ENCODE data around the gene GSTM1.
"Not testable (repeated sequence)": the region's sequence is repeated elsewhere in the genome, so short reads cannot be mapped to it uniquely, and the experiment has no call there.

The GSTM1 gene

DNA sequence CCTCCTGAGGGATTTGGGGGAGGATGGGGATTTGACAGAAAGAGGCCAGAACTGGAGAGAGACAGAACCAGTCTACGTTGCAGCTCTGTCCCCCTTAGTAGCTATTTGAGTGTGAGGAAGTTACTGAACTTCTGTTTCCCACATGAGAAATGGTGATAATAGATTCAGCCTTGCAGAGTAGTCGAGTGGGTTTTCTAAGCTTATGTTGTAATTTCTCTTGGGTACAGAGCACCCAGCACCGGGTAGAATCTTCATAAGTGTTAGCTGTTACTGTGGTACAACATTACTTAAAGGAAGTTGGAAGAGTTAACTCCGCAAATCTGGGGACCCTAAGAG lies 27.0 kb upstream of the GSTM1 start:
- DNase-seq = not testable (repeated sequence)

DNA sequence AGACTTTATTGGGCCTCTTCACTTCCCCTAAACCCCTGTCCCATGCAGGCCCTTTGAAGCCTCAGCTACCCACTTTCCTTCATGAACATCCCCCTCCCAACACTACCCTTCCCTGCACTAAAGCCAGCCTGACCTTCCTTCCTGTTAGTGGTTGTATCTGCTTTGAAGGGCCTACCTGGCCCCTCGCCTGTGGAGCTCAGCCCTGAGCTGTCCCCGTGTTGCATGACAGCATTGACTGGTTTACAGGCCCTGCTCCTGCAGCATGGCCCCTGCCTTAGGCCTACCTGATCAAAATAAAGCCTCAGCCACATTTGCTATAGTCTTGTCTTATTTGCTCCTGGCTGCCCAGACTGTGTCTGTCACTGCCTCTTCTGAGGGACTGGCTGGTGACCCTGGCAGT lies 26.2 kb upstream of the GSTM1 start:
- no peak for DNase-seq

DNA sequence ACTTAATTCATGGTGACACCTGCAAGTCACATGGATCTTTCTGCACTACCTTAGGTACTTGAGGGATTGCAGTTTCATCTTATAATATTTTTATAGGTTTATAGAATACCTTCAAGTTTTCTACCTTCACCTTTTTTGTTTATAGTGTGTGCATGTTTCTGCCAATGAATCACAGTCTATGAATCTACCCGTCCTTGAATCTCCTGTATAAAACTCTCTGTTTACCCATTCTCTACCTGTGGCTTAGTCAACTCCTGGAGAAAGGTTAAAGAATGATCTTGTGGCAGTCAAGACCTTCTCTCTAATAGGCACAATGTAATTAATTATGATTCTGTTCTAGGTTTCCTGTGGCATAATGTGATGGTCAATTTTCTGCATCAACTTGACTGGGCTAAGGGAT lies 22.9 kb upstream of the GSTM1 start:
- no peak for DNase-seq

DNA sequence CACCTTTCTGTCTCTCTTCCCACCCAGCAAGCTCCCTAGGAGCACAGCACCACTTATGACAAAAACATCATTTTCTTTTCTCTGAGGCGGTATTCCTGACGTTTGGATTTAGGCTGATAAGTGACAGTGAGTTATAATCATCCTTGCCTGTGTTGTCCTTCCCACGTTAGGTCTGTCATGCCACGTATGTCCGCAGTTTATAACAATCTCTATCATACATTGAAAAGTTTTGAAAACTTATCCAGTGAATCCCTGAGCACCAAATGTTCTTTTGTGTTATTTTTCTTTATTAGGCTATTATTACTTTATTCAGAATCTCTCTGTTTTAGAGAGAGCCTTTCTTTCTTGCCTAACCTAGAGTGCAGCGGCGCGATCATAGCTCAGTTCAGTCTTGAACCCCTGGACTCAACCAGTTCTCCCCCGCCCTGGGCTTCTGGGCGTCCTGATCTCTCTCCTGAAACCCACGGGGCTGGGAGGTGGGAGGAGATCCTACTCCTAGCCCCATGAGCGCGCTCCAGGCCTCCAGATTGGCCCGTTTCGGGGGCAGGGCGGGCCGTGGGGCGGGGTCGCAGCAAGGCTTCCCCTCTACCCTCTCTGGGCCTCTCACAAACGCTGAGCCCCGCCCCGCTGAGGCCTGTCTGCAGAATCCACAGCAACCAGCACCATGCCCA lies 20.0 kb upstream of the GSTM1 start, which contains the start of gene GSTM2:
TSS of gene GSTM2 (plus strand) at position 606 of the 671 bp plus-strand sequence. CDS start at position 665, 59 bp downstream.
- DNase-seq = peak; percentile 55

DNA sequence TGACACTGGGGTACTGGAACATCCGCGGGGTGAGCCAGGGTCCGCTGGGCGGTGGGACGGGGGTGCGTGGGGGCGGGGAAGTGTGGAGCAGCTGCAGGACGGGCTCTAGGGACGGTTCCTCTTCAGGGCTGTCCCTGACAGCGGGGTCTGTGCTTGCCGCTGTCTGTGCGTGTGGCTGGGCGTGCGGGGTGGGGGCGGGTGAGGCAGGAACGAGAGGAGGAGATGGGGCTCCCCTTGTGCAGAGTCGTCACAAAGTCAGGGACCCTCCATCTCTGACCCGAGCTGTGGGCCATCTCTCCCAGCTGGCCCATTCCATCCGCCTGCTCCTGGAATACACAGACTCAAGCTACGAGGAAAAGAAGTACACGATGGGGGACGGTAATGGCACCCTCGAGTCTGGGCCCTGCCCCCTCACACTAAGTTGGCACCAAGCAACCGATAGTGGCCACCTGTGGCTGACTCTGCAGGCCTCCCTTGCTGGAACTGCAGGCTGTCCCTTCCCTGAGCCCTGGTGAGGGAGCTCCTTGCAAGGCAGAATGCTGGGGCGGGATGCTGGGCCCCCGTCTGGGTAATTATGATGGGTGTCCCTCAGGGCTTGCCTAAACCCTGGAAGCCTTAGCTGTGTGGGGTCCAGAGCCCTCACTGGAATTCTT lies 19.4 kb upstream of the GSTM1 start:
- DNase-seq = no peak

DNA sequence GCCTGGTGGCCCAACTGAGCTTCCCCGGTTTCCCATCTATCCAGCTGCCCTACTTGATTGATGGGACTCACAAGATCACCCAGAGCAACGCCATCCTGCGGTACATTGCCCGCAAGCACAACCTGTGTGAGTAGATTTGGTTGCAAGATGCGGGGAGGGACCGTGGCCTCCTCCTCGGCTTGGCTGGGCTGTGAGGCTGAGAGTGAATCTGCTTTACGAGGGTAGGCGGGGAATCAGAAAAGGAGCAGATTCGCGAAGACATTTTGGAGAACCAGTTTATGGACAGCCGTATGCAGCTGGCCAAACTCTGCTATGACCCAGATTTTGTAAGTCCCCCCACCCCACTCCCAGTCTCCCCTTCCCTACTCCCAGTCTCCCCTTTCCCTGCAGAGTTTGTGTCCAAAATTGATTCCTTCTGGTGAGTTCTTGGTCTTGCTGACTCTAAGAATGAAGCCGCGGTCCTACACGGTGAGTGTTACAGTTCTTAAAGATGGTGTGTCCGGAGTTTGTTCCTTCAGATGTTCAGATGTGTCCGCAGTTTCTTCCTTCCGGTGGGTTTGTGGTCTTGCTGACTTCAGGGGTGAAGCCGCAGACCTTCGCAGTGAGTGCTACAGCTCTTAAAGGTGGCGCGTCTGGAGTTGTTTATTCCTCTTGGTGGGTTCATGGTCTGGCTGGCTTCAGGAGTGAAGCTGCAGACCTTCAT lies 18.2 kb upstream of the GSTM1 start:
- DNase-seq = no peak

DNA sequence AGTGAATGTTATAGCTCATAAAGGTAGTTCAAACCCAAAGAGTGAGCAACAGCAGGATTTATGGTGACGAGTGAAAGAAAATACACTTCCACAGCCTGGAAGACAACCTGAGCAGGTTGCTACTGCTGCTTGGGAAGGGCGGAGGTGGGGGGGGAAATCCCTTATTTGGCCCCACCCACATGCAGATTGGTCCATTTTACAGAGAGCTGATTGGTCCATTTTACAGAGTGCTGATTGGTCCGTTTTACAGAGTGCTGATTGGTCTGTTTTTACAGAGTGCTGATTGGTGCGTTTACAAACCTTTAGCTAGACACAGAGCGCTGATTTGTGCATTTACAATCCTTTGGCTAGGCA lies 17.7 kb upstream of the GSTM1 start:
- not testable (repeated sequence) for DNase-seq

DNA sequence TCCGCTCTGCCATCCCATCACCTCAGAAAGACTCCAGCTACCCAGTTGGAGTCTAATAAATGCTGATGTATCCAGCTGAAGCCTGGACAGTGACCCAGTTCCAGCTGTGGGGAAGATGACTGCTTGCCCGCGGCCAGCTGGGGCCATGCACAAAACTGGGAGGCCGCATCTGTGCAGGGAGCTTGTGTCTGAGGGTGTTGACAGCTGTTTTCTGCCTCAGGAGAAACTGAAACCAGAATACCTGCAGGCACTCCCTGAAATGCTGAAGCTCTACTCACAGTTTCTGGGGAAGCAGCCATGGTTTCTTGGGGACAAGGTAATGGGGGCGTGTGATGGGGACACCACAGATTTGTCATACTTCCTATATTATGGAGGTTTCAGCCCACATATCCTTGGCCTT lies 16.6 kb upstream of the GSTM1 start:
- DNase-seq = no peak

DNA sequence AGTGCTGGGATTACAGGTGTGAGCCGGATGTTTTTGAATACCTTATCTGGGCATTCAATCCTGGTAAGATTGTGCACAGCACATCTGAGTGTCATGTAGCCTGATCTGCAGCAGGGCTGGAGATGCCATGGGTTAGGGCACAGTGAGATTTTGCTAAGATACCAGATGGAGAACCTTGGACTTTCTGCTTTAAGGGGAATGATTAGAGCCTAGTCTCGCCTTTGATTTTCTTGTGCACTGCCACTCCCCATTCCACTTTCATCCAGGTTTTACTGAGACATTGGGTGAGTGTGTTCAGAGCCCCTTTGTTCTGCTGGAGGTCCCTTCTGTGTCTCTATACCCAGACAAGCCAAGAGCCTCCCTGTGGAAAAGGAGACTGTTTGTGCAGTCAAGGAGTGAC lies 13.8 kb upstream of the GSTM1 start:
- DNase-seq = not testable (repeated sequence)

DNA sequence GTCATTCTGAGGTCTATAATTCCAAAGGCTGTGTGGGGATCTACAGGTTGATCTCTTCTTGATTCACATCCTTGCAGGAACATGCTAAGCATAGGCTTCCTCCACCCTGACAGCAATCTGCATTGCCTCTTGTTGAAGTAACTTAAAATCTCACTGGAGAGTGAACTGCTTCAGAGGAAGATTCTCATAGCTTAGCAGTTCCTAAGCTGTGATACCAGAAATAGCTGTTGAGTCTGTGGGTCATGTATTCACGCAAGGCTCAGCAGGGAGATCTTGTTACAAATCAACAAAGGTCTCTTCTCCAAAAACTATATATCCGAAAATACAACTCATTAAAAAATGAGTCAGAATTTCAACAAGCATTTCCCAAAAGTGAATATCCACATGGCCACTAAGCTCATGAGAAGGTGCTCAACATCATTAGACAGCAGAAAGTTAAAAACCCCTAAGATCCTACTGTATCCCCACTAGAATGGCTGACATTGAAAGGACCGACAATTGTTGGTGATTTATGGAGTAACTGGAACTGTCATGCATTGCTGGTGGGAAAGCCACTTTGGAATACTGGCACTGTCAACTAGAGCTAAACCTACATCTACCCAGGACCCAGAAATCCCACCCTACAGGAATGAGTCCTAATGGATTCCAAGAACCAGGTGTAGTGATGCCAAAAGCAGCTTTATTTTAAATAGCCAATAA lies 10.8 kb upstream of the GSTM1 start:
- not testable (repeated sequence) for DNase-seq

DNA sequence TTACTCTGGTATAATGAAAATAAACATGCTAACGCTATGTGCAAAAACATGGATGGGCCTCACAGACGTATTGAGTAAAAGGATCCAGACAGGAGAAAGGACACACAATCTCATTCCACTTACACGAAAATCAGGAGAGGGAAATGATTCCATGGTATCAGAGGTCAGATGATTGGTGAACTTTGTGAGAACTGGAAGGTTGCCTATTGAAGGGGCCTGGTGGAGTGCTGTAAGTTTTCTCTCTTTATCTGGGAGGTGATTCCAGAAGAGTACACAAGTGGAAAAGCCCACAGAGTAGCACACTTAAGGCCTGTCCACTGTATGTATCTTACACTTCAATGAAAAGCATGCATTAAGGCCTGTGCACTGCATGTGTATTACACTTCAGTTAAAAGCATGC lies 10.2 kb upstream of the GSTM1 start:
- no peak for DNase-seq

DNA sequence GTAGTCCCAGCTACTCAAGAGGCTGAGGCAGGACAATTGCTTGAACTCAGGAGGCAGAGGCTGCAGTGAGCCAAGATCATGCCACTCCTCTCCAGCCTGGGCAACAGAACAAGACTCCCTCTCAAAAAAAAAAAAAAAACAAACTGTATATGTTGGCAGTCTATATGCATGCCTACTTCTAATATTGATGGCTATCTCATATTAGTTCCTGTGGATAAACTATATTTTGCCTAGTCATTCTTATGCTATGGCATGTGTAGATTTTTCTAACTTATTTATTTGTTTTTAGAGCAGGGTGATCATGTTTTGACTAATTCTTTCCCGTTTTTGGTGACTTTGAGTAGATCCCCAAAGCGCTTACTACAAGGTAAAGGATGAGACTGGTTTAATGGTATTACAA lies 9.0 kb upstream of the GSTM1 start:
- not testable (repeated sequence) for DNase-seq

DNA sequence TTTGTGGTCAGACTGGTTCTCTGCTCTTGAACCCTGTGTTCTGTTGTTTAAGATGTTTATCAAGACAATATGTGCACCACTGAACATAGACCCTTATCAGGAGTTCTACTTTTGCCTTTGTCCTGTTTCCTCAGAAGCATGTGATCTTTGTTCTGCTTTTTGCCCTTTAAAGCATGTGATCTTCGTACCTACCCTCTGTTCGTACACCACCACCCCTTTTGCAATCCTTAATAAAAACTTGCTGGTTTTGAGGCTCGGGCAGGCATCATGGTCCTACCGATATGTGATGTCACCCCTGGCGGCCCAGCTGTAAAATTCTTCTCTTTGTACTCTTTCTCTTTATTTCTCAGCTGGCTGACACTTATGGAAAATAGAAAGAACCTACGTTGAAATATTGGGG lies 2.8 kb upstream of the GSTM1 start:
- DNase-seq = not testable (repeated sequence)

DNA sequence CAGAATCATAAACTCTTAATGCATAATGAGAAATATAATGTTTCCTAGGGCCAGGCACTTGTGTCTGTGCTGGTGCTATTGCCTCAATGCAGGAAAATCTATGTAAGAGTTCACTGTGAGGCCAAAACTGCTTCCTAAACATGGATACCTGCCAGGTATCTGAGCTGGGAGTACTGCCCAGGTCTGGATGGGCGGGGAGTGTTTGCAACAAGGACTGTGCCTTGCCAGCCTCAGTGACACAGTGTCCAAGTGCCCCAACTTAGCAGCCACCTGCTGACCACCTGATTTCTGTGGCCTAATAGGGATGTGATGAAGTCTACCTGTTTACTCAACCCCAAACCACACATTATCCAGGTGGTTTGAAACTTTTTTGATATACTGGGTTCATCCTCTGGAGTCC lies 2.2 kb upstream of the GSTM1 start:
- DNase-seq = not testable (repeated sequence)

DNA sequence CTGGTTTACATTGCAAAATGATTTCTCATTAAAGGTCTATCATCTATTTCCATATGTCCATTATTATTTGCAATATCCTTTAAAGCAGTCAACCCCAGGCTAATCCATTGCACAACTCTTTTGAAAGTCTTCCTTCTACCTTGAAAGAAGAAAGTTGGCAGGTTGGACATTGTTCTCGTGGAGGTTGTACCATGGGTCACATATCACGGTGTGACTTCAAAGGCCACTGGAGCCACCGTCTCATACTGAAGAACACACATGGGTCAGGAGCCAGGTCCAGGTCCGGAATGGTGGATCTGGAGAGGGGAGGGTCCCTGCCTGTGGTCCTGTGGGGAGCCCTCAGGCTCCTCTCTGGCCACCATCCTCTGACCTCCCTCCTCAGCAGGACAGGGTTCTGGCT lies 1.7 kb upstream of the GSTM1 start:
- DNase-seq = not testable (repeated sequence)

DNA sequence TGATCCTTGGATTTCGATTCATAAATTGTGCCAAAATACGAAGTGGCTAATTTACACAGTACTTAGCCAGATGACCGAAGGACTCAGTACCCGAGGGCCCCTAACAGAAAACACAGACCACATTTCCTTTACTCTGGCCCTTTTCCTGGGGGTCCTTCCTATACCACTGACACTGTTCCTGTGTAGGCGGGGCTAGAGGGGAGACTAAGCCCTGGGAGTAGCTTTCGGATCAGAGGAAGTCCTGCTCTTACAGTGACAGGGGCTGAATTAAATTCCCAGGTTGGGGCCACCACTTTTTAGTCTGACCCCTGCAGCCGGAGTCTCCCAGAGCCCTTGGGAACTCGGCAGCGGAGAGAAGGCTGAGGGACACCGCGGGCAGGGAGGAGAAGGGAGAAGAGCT lies 508 bp upstream of the GSTM1 start:
- not testable (repeated sequence) for DNase-seq

DNA sequence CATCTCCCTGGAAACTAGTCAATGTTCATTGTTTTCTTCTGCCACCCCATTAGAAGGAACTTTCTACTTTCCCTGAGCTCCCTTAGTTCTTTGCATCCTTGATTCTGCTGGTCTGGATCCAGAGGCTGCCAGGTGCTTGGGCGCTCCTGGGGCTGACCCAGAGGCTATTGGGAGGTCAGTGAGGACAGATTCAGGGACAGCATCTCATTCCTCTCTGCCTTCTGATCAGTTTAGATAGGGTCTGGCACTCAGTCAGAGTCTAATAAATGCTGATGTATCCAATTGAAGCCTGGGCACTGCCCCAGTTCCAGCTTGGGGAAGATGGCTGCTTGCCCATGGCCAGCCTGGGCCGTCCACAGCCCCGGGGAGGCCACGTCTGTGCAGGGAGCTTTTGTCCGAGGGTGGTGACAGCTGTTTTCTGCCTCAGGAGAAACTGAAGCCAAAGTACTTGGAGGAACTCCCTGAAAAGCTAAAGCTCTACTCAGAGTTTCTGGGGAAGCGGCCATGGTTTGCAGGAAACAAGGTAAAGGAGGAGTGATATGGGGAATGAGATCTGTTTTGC lies 2.3 kb downstream of the GSTM1 start:
- no peak for DNase-seq

DNA sequence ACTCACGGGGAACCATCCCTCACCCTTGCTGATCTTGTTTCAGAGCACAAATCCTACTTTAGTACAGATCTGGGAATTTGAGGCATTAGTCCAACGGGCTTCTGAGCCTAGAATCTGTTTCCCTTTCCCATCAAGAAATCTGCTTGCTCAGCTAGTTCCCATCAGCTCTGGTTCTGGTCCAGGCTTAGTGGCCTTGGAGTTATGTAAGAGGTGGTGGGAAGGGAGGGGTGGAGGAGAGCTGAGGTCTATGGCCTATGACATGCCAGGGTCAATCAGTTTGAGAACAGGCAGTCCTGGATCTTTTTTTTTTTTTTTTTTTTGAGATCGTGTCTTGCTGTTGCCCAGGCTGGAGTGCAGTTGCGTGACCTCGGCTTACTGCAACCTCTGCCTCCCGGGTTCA lies 4.1 kb downstream of the GSTM1 start:
- no peak for DNase-seq

DNA sequence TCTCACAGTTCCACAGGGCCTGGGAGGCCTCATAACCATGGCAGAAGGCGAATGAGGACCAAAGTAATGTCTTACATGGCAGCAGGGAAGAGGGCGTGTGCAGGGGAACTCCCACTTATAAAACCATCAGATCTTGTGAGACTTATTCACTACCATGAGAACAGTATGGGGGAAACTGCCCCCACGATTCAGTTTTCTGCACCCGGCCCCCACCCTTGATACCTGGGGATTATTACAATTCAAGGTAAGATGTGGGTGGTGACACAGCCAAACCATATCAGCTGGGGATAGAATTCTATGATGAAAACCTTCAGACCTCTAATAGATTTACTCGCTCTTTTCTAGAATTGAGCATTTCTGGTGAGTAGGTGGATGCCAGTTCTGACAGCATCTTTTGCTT lies 6.8 kb downstream of the GSTM1 start:
- not testable (repeated sequence) for DNase-seq

DNA sequence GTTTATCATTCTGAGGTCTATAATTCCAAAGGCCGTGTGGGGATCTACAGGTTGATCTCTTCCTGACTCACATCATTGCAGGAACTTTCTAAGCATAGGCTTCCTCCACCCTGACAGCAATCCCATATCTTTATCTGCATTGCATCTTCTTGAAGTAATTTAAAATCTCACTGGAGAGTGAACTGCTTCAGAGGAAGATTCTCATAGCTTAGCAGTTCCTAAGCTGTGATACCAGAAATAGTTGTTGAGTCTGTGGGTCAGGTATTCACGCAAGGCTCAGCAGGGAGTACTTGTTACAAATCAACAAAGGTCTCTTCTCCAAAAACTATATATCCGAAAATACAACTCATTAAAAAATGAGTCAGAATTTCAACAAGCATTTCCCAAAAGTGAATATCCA lies 7.5 kb downstream of the GSTM1 start:
- not testable (repeated sequence) for DNase-seq

DNA sequence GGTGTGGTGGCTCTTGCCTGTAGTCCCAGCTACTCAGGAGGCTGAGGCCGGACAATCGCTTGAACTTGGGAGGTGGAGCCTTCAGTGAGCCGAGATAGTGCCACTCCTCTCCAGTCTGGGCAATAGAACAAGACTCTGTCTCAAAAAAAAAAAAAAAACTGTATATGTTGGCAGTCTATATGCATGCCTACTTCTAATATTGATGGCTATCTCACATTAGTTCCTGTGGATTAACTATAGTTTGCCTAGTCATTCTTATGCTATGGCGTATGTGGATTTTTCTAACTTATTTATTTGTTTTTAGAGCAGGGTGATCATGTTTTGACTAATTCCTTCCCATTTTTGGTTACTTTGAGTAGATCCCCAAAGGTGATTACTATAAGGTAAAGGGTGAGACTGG lies 9.4 kb downstream of the GSTM1 start:
- no peak for DNase-seq

DNA sequence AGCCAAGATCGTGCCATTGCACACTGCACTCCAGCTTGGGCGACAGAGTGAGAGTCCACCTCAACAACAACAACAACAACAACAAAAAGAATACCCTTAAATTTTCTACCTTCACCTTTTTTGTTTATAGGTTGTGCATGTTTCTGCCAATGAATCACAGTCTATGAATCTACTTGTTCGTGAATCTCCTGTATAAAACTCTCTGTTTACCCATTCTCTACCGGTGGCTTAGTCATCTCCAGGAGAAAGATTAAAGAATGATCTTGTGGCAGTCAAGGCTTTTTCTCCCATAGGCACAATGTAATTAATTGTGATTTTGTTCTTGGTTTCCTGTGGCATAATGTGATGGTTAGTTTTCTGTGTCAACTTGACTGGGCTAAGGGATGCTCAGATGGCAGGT lies 10.2 kb downstream of the GSTM1 start:
- DNase-seq = not testable (repeated sequence)

DNA sequence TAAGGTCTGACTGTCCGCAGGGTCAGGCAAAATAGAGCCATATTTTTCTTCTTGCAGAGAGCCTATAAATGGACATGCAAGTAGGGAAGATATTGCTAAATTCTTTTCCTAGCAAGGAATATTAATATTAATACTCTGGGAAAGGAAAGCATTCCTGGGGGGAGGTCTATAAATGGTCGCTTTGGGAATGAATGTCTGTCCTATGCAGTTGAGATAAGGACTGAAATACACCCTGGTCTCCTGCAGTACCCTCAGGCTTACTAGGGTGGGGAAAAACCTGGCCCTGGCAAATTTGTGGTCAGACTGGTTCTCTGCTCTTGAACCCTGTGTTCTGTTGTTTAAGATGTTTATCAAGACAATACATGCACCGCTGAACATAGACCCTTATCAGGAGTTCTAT lies 15.3 kb downstream of the GSTM1 start:
- DNase-seq = not testable (repeated sequence)

Data from activated T-cell treated with anti-CD3 and anti-CD28 coated beads for 4 hours (primary cell).